H1 (cell line): ENCODE data around the gene SLC15A4. TPM values are rescaled to one million over a fixed set of nuclear protein-coding genes. Genes with fewer than 3 reads are reported as not detected.

Source experiments
- ASH2L ChIP-seq: fragments of 200-600, 300-600 bp; sonication (generic); IDR thresholded peaks from one replicate; pipeline ENCODE4 v1.7.1; 2017; ENCODE audit warnings: low read length
- BACH1 ChIP-seq: IDR thresholded peaks from 2 replicates; pipeline ENCODE4 v1.6.1; 2012; ENCODE audit warnings: low read length, improper control_type of control experiment
- HDAC6 ChIP-seq: IDR thresholded peaks from one replicate; pipeline ENCODE4 v1.7.1; 2012; ENCODE audit warnings: low read depth, mild to moderate bottlenecking, inconsistent platforms, low read length, moderate library complexity
- KDM4A ChIP-seq: IDR thresholded peaks from one replicate; pipeline ENCODE4 v1.7.1; 2012; ENCODE audit warnings: low read depth, mild to moderate bottlenecking, moderate library complexity, low read length, inconsistent platforms; ENCODE audit not compliant: severe bottlenecking
- MAFK ChIP-seq: IDR thresholded peaks from 2 replicates; pipeline ENCODE4 v1.6.1; 2012; ENCODE audit warnings: low read depth, mild to moderate bottlenecking, improper control_type of control experiment, low read length
- TCF12 ChIP-seq: IDR thresholded peaks from 2 replicates; pipeline ENCODE4 v1.6.1; 2011; ENCODE audit warnings: low read depth, mild to moderate bottlenecking, low read length
- polyA plus RNA-seq, 7 experiments: library from polyadenylated mRNA; depleted of rRNA in 3 of 7; stranded (reverse) in 5 of 7; unstranded in 2 of 7; fragments of >200 nt in 5 of 7; fragments of 200-250 nt in 2 of 7; gene quantifications; 1 replicate in 5 of 7; 2 replicates in 1 of 7; 4 replicates in 1 of 7; pipeline versions ENCODE4 v1.2.1 to v1.2.3, GENCODE V29; 2011 to 2013; ENCODE audit warnings: missing spikeins in 2 of 7, mixed read lengths in 2 of 7
- total RNA-seq: library from RNA; stranded (reverse); fragmentation: NEBNext Ultra II Directional; extraction: Animal tissue kit (Norgen Biotek cat#: 25700); gene quantifications from 2 replicates; pipeline ENCODE4 v1.2.1, GENCODE V29; 2021
- TF ChIP-seq, protein P1 (sequence below): fragments of 300-600 bp; sonication (generic); IDR thresholded peaks from 2 replicates; pipeline ENCODE4 v1.7.1; 2012; ENCODE audit warnings: low read length, moderate library complexity, mild to moderate bottlenecking, inconsistent platforms; ENCODE audit not compliant: insufficient replicate concordance
- TF ChIP-seq, protein P2 (sequence below), 3 experiments: IDR thresholded peaks; 1 replicate in 2 of 3; 2 replicates in 1 of 3; pipeline versions ENCODE4 v1.5.1 to v1.6.1; 2011; ENCODE audit warnings: low read length in 3 of 3, mild to moderate bottlenecking in 3 of 3, inconsistent platforms in 2 of 3, low read depth in 1 of 3, moderate library complexity in 1 of 3; ENCODE audit not compliant: insufficient read depth in 1 of 3; ENCODE audit errors: control extremely low read depth in 1 of 3

Gene SLC15A4
- total and polyA plus RNA-seq, 2 of the 8 experiments (the other 6 are each of a cell fraction or from before 2014, with no cell fraction given) = 22.7 to 26.6 TPM

- TF ChIP-seq, protein P1, sequence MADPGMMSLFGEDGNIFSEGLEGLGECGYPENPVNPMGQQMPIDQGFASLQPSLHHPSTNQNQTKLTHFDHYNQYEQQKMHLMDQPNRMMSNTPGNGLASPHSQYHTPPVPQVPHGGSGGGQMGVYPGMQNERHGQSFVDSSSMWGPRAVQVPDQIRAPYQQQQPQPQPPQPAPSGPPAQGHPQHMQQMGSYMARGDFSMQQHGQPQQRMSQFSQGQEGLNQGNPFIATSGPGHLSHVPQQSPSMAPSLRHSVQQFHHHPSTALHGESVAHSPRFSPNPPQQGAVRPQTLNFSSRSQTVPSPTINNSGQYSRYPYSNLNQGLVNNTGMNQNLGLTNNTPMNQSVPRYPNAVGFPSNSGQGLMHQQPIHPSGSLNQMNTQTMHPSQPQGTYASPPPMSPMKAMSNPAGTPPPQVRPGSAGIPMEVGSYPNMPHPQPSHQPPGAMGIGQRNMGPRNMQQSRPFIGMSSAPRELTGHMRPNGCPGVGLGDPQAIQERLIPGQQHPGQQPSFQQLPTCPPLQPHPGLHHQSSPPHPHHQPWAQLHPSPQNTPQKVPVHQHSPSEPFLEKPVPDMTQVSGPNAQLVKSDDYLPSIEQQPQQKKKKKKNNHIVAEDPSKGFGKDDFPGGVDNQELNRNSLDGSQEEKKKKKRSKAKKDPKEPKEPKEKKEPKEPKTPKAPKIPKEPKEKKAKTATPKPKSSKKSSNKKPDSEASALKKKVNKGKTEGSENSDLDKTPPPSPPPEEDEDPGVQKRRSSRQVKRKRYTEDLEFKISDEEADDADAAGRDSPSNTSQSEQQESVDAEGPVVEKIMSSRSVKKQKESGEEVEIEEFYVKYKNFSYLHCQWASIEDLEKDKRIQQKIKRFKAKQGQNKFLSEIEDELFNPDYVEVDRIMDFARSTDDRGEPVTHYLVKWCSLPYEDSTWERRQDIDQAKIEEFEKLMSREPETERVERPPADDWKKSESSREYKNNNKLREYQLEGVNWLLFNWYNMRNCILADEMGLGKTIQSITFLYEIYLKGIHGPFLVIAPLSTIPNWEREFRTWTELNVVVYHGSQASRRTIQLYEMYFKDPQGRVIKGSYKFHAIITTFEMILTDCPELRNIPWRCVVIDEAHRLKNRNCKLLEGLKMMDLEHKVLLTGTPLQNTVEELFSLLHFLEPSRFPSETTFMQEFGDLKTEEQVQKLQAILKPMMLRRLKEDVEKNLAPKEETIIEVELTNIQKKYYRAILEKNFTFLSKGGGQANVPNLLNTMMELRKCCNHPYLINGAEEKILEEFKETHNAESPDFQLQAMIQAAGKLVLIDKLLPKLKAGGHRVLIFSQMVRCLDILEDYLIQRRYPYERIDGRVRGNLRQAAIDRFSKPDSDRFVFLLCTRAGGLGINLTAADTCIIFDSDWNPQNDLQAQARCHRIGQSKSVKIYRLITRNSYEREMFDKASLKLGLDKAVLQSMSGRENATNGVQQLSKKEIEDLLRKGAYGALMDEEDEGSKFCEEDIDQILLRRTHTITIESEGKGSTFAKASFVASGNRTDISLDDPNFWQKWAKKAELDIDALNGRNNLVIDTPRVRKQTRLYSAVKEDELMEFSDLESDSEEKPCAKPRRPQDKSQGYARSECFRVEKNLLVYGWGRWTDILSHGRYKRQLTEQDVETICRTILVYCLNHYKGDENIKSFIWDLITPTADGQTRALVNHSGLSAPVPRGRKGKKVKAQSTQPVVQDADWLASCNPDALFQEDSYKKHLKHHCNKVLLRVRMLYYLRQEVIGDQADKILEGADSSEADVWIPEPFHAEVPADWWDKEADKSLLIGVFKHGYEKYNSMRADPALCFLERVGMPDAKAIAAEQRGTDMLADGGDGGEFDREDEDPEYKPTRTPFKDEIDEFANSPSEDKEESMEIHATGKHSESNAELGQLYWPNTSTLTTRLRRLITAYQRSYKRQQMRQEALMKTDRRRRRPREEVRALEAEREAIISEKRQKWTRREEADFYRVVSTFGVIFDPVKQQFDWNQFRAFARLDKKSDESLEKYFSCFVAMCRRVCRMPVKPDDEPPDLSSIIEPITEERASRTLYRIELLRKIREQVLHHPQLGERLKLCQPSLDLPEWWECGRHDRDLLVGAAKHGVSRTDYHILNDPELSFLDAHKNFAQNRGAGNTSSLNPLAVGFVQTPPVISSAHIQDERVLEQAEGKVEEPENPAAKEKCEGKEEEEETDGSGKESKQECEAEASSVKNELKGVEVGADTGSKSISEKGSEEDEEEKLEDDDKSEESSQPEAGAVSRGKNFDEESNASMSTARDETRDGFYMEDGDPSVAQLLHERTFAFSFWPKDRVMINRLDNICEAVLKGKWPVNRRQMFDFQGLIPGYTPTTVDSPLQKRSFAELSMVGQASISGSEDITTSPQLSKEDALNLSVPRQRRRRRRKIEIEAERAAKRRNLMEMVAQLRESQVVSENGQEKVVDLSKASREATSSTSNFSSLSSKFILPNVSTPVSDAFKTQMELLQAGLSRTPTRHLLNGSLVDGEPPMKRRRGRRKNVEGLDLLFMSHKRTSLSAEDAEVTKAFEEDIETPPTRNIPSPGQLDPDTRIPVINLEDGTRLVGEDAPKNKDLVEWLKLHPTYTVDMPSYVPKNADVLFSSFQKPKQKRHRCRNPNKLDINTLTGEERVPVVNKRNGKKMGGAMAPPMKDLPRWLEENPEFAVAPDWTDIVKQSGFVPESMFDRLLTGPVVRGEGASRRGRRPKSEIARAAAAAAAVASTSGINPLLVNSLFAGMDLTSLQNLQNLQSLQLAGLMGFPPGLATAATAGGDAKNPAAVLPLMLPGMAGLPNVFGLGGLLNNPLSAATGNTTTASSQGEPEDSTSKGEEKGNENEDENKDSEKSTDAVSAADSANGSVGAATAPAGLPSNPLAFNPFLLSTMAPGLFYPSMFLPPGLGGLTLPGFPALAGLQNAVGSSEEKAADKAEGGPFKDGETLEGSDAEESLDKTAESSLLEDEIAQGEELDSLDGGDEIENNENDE = no peak
- TF ChIP-seq, protein P2, sequence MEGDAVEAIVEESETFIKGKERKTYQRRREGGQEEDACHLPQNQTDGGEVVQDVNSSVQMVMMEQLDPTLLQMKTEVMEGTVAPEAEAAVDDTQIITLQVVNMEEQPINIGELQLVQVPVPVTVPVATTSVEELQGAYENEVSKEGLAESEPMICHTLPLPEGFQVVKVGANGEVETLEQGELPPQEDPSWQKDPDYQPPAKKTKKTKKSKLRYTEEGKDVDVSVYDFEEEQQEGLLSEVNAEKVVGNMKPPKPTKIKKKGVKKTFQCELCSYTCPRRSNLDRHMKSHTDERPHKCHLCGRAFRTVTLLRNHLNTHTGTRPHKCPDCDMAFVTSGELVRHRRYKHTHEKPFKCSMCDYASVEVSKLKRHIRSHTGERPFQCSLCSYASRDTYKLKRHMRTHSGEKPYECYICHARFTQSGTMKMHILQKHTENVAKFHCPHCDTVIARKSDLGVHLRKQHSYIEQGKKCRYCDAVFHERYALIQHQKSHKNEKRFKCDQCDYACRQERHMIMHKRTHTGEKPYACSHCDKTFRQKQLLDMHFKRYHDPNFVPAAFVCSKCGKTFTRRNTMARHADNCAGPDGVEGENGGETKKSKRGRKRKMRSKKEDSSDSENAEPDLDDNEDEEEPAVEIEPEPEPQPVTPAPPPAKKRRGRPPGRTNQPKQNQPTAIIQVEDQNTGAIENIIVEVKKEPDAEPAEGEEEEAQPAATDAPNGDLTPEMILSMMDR (IDR thresholded peaks at IDR 0.05; ENCODE audit: control extremely low read depth in 1 of 3, insufficient read depth in 1 of 3, low read depth in 1 of 3, low read length in 3 of 3) = no peak
- TF ChIP-seq TCF12 (no peak), MAFK (no peak), KDM4A (peak; percentile 66), ASH2L (no peak), BACH1 (no peak), HDAC6 (no peak)
These were observed 392 bp downstream of the SLC15A4 start (continued) for GRCh38 chr12:128823216-128823915.
